HEK293T (cell line): ENCODE results near the gene OBP2B.

Experiments used
- CTCF ChIA-PET: fragments of 350-600 bp; formaldehyde crosslinking; extraction: SDS; loops from one replicate; lab custom pipeline; 2021; ENCODE audit warnings: antibody characterized with exemption, inconsistent platforms; lab: Yijun Ruan, JAX
- POLR2A ChIA-PET: fragments of 350-600 bp; formaldehyde crosslinking; extraction: SDS; loops from one replicate; lab custom pipeline; 2020; ENCODE audit warnings: antibody characterized with exemption, inconsistent platforms; lab: Yijun Ruan, JAX
- DNase-seq: peaks from one replicate; pipeline ENCODE4 v3.0.0; 2012; ENCODE audit warnings: mixed read lengths; ENCODE audit errors: extremely low spot score
- ARNT ChIP-seq: fragments of 450-650 bp; IDR thresholded peaks from 2 replicates; pipeline ENCODE4 v1.6.1; 2017; ENCODE audit warnings: mild to moderate bottlenecking
- BHLHE40 ChIP-seq: fragments of 450-650 bp; IDR thresholded peaks from 2 replicates; pipeline ENCODE4 v1.6.1; 2016; ENCODE audit warnings: mild to moderate bottlenecking, moderate library complexity, borderline replicate concordance
- CTBP1 ChIP-seq: fragments of 450-650 bp; IDR thresholded peaks from 2 replicates; pipeline ENCODE4 v1.6.1; 2016; ENCODE audit warnings: borderline replicate concordance
- ELF4 ChIP-seq: fragments of 450-650 bp; IDR thresholded peaks from 2 replicates; pipeline ENCODE4 v1.6.1; 2017; ENCODE audit warnings: antibody characterized with exemption
- FOXA1 ChIP-seq: fragments of 450-650 bp; IDR thresholded peaks from 2 replicates; pipeline ENCODE4 v1.6.1; 2016; ENCODE audit warnings: mild to moderate bottlenecking
- FOXK2 ChIP-seq: fragments of 450-650 bp; IDR thresholded peaks from 2 replicates; pipeline ENCODE4 v1.6.1; 2016; ENCODE audit warnings: mild to moderate bottlenecking
- FOXM1 ChIP-seq: fragments of 450-650 bp; IDR thresholded peaks from 2 replicates; pipeline ENCODE4 v1.6.1; 2017; ENCODE audit warnings: mild to moderate bottlenecking, borderline replicate concordance
- HDGF ChIP-seq: fragments of 450-650 bp; IDR thresholded peaks from 2 replicates; pipeline ENCODE4 v1.6.1; 2017; ENCODE audit warnings: antibody characterized with exemption, borderline replicate concordance
- L3MBTL2 ChIP-seq: fragments of 450-650 bp; conservative IDR thresholded peaks from 2 replicates; pipeline ENCODE4 v1.6.1; 2016; ENCODE audit warnings: mild to moderate bottlenecking
- LEF1 ChIP-seq: fragments of 450-650 bp; IDR thresholded peaks from 2 replicates; pipeline ENCODE4 v1.6.1; 2017; ENCODE audit warnings: mild to moderate bottlenecking, borderline replicate concordance
- NFRKB ChIP-seq: fragments of 450-650 bp; IDR thresholded peaks from 2 replicates; pipeline ENCODE4 v1.6.1; 2016; ENCODE audit warnings: mild to moderate bottlenecking, moderate library complexity
- PKNOX1 ChIP-seq: fragments of 450-650 bp; IDR thresholded peaks from 2 replicates; pipeline ENCODE4 v1.6.1; 2016
- SP1 ChIP-seq: fragments of 450-650 bp; IDR thresholded peaks from 2 replicates; pipeline ENCODE4 v1.6.1; 2017
- SUZ12 ChIP-seq: fragments of 450-650 bp; IDR thresholded peaks from 2 replicates; pipeline ENCODE4 v1.6.1; 2016; ENCODE audit warnings: mild to moderate bottlenecking
- TARDBP ChIP-seq: fragments of 450-650 bp; IDR thresholded peaks from 2 replicates; pipeline ENCODE4 v1.6.1; 2016
- ZNF384 ChIP-seq: fragments of 450-650 bp; IDR thresholded peaks from 2 replicates; pipeline ENCODE4 v1.6.1; 2016

The OBP2B gene

GRCh38 chr9:133248726-133249295 is 39.8 kb upstream of the OBP2B start:
- ChIA-PET CTCF (no interaction called here), POLR2A (no interaction called here)
- DNase-seq: no peak
- TF ChIP-seq PKNOX1 (no peak), FOXM1 (no peak), ZNF384 (no peak), BHLHE40 (no peak), CTBP1 (no peak), ELF4 (no peak), SUZ12 (no peak), HDGF (no peak), TARDBP (no peak), FOXA1 (no peak), FOXK2 (no peak), ARNT (no peak), NFRKB (no peak), LEF1 (no peak), L3MBTL2 (no peak)

GRCh38 chr9:133247632-133248031 is 38.6 kb upstream of the OBP2B start:
- ChIA-PET POLR2A (no interaction called here), CTCF (interaction anchor here (0.6 kb wide), 1 partner anchor 82 kb away, joined by 3 read pairs; no protein-coding TSS in a partner anchor)
- no peak for DNase-seq
- no peak for TF ChIP-seq PKNOX1
- no peak for TF ChIP-seq L3MBTL2
- no peak for TF ChIP-seq TARDBP
- TF ChIP-seq ELF4: no peak
- no peak for TF ChIP-seq ZNF384
- TF ChIP-seq SP1: no peak

- ChIA-PET CTCF (no interaction called here), POLR2A (no interaction called here)
- no peak for DNase-seq
- TF ChIP-seq BHLHE40 (no peak), ELF4 (no peak), ZNF384 (no peak), HDGF (no peak), NFRKB (no peak), L3MBTL2 (no peak), PKNOX1 (no peak), FOXM1 (no peak), FOXA1 (no peak), SUZ12 (no peak), LEF1 (no peak), TARDBP (no peak)
Observed at GRCh38 chr9:133246991-133247390, 37.9 kb upstream of the OBP2B start.

- ChIA-PET POLR2A (no interaction called here), CTCF (interaction anchor here (0.6 kb wide), 1 partner anchor 24 kb away, joined by 5 read pairs; no protein-coding TSS in a partner anchor)
- DNase-seq: no peak
- TF ChIP-seq SUZ12: no peak
- no peak for TF ChIP-seq FOXM1
- no peak for TF ChIP-seq L3MBTL2
- TF ChIP-seq LEF1: no peak
- no peak for TF ChIP-seq PKNOX1
- TF ChIP-seq BHLHE40: no peak
- TF ChIP-seq ZNF384: no peak
- TF ChIP-seq SP1: no peak
- no peak for TF ChIP-seq ELF4
- no peak for TF ChIP-seq NFRKB
- TF ChIP-seq FOXA1: no peak
- TF ChIP-seq HDGF: no peak
- TF ChIP-seq CTBP1: no peak
- TF ChIP-seq FOXK2: no peak
- TF ChIP-seq ARNT: no peak
Observed at GRCh38 chr9:133246562-133246961, 37.5 kb upstream of the OBP2B start.

GRCh38 chr9:133242991-133243390 is 33.9 kb upstream of the OBP2B start:
- DNase-seq: no peak
- ChIA-PET POLR2A (no interaction called here), CTCF (interaction anchor here (0.7 kb wide), 1 partner anchor 87 kb away, joined by 3 read pairs; no protein-coding TSS in a partner anchor)
- TF ChIP-seq TARDBP (no peak), ELF4 (no peak), SUZ12 (no peak), NFRKB (no peak), LEF1 (no peak), L3MBTL2 (no peak), BHLHE40 (no peak), FOXM1 (no peak)

GRCh38 chr9:133242241-133242640 is 33.2 kb upstream of the OBP2B start:
- ChIA-PET CTCF (interaction anchor here (0.7 kb wide), 1 partner anchor 88 kb away, joined by 3 read pairs; no protein-coding TSS in a partner anchor), POLR2A (no interaction called here)

More at GRCh38 chr9:133242241-133242640, 33.2 kb upstream of the OBP2B start:
- no peak for DNase-seq
- TF ChIP-seq ZNF384 (no peak), SUZ12 (no peak), CTBP1 (no peak), BHLHE40 (no peak), FOXM1 (no peak), PKNOX1 (no peak), SP1 (no peak), HDGF (no peak), TARDBP (no peak), FOXA1 (no peak), ARNT (no peak)
